Measurements from ENCODE around the gene POLE. TPM values are rescaled to one million over a fixed set of nuclear protein-coding genes. Genes with fewer than 3 reads are reported as not detected.

POLE gene
- total and polyA plus RNA-seq, 5 donors = 10.6 to 22.1 (median 15.4) TPM

- intact Hi-C loops (cut with DNase I) = no loop called here
- peak in 1 of 2 donors; percentile 16 for ATAC-seq
- DNase-seq = no peak
Measured at GRCh38 chr12:132648616-132649225, 38.4 kb downstream of the POLE start.

GRCh38 chr12:132647858-132648257, 39.3 kb downstream of the POLE start:
- H3K27me3 ChIP-seq (ENCODE audit: control insufficient read depth, insufficient read depth) = no peaks in the 10 kb centered on the region
- H3K4me3 ChIP-seq (ENCODE audit: low read length) = no peak overlapping the region
- H3K9me3 ChIP-seq (ENCODE audit: control insufficient read depth, low read length) = no peaks in the 10 kb centered on the region
- no peak overlapping the region for H3K27ac ChIP-seq (ENCODE audit: low read length)
- H3K4me1 ChIP-seq (ENCODE audit: control insufficient read depth, insufficient read depth, low read length) = no peaks in the 10 kb centered on the region
- WGBS = 94% methylated on average over 10 of the region's 10 CpGs
- intact Hi-C loops (cut with DNase I) = no loop called here
- DNase-seq (no peak), ATAC-seq (no peak)

More at GRCh38 chr12:132648616-132649225, 38.4 kb downstream of the POLE start:
- Histone ChIP-seq H3K27me3 (ENCODE audit: control insufficient read depth, insufficient read depth) (no peaks in the 10 kb centered on the region), H3K9me3 (ENCODE audit: control insufficient read depth, low read length) (no peaks in the 10 kb centered on the region), H3K4me1 (ENCODE audit: control insufficient read depth, insufficient read depth, low read length) (no peaks in the 10 kb centered on the region), H3K4me3 (ENCODE audit: low read length) (no peak overlapping the region), H3K27ac (ENCODE audit: low read length) (no peak overlapping the region)
- WGBS = 94% methylated on average over 24 of the region's 24 CpGs

- DNase-seq (no peak), ATAC-seq (no peak)
- no peaks in the 10 kb centered on the region for H3K4me1 ChIP-seq (ENCODE audit: control insufficient read depth, insufficient read depth, low read length)
- no peak overlapping the region for H3K27ac ChIP-seq (ENCODE audit: low read length)
- H3K4me3 ChIP-seq (ENCODE audit: low read length) = no peak overlapping the region
- intact Hi-C loops (cut with DNase I) = no loop called here
- 95% methylated on average over 7 of the region's 7 CpGs for WGBS
- H3K9me3 ChIP-seq (ENCODE audit: control insufficient read depth, low read length) = no peaks in the 10 kb centered on the region
- H3K27me3 ChIP-seq (ENCODE audit: control insufficient read depth, insufficient read depth) = no peaks in the 10 kb centered on the region
Measured at GRCh38 chr12:132646850-132647249, 40.3 kb downstream of the POLE start.

GRCh38 chr12:132642846-132643835, 44.0 kb downstream of the POLE start:
- 95% methylated on average over 30 of the region's 30 CpGs for WGBS
- intact Hi-C loops (cut with DNase I) = no loop called here
- DNase-seq (no peak), ATAC-seq (no peak)
- no peaks in the 10 kb centered on the region for H3K4me1 ChIP-seq (ENCODE audit: control insufficient read depth, insufficient read depth, low read length)
- H3K4me3 ChIP-seq (ENCODE audit: low read length) = no peak overlapping the region
- H3K9me3 ChIP-seq (ENCODE audit: control insufficient read depth, low read length) = no peaks in the 10 kb centered on the region
- H3K27me3 ChIP-seq (ENCODE audit: control insufficient read depth, insufficient read depth) = no peaks in the 10 kb centered on the region
- no peak overlapping the region for H3K27ac ChIP-seq (ENCODE audit: low read length)

- ATAC-seq = no peak
- intact Hi-C loops (cut with DNase I) = no loop called here
- 96% methylated on average over 28 of the region's 28 CpGs for WGBS
Measured at GRCh38 chr12:132641811-132642650, 45.1 kb downstream of the POLE start.

GRCh38 chr12:132640936-132641335, 46.2 kb downstream of the POLE start:
- 89% methylated on average over 10 of the region's 10 CpGs for WGBS
- Histone ChIP-seq H3K9me3 (ENCODE audit: control insufficient read depth, low read length) (no peaks in the 10 kb centered on the region), H3K4me3 (ENCODE audit: low read length) (no peak overlapping the region), H3K27ac (ENCODE audit: low read length) (no peak overlapping the region), H3K4me1 (ENCODE audit: control insufficient read depth, insufficient read depth, low read length) (no peaks in the 10 kb centered on the region), H3K27me3 (ENCODE audit: control insufficient read depth, insufficient read depth) (no peaks in the 10 kb centered on the region)
- ATAC-seq = no peak
- DNase-seq = no peak
- intact Hi-C loops (cut with DNase I) = no loop called here

More at GRCh38 chr12:132641811-132642650, 45.1 kb downstream of the POLE start:
- H3K4me3 ChIP-seq (ENCODE audit: low read length) = no peak overlapping the region
- H3K4me1 ChIP-seq (ENCODE audit: control insufficient read depth, insufficient read depth, low read length) = no peaks in the 10 kb centered on the region
- no peaks in the 10 kb centered on the region for H3K9me3 ChIP-seq (ENCODE audit: control insufficient read depth, low read length)
- H3K27me3 ChIP-seq (ENCODE audit: control insufficient read depth, insufficient read depth) = no peaks in the 10 kb centered on the region
- H3K27ac ChIP-seq (ENCODE audit: low read length) = no peak overlapping the region
- DNase-seq = peak in 1 of 3 donors; percentile 43

GRCh38 chr12:132639956-132640520, 47.1 kb downstream of the POLE start:
- H3K9me3 ChIP-seq (ENCODE audit: control insufficient read depth, low read length) = no peaks in the 10 kb centered on the region
- H3K4me1 ChIP-seq (ENCODE audit: control insufficient read depth, insufficient read depth, low read length) = no peaks in the 10 kb centered on the region
- no peaks in the 10 kb centered on the region for H3K27me3 ChIP-seq (ENCODE audit: control insufficient read depth, insufficient read depth)
- H3K4me3 ChIP-seq (ENCODE audit: low read length) = no peak overlapping the region
- 91% methylated on average over 12 of the region's 12 CpGs for WGBS
- intact Hi-C loops (cut with DNase I) = no loop called here
- no peak overlapping the region for H3K27ac ChIP-seq (ENCODE audit: low read length)
- ATAC-seq (no peak), DNase-seq (peak in 1 of 3 donors; percentile 30)

- Histone ChIP-seq H3K9me3 (ENCODE audit: control insufficient read depth, low read length) (no peaks in the 10 kb centered on the region), H3K4me1 (ENCODE audit: control insufficient read depth, insufficient read depth, low read length) (no peaks in the 10 kb centered on the region), H3K27me3 (ENCODE audit: control insufficient read depth, insufficient read depth) (no peaks in the 10 kb centered on the region), H3K4me3 (ENCODE audit: low read length) (no peak overlapping the region), H3K27ac (ENCODE audit: low read length) (no peak overlapping the region)
- intact Hi-C loops (cut with DNase I) = no loop called here
- peak; percentile 20 to 39 for ATAC-seq
- WGBS = 77% methylated on average over 25 of the region's 25 CpGs
- DNase-seq = no peak
Measured at GRCh38 chr12:132638541-132639408, 48.4 kb downstream of the POLE start.

- DNase-seq = no peak
Measured at GRCh38 chr12:132637811-132638210, 49.3 kb downstream of the POLE start.

More at GRCh38 chr12:132637811-132638210, 49.3 kb downstream of the POLE start:
- ATAC-seq = no peak
- Histone ChIP-seq H3K27me3 (ENCODE audit: control insufficient read depth, insufficient read depth) (no peaks in the 10 kb centered on the region), H3K4me3 (ENCODE audit: low read length) (no peak overlapping the region), H3K27ac (ENCODE audit: low read length) (no peak overlapping the region), H3K9me3 (ENCODE audit: control insufficient read depth, low read length) (no peaks in the 10 kb centered on the region), H3K4me1 (ENCODE audit: control insufficient read depth, insufficient read depth, low read length) (no peaks in the 10 kb centered on the region)
- intact Hi-C loops (cut with DNase I) = no loop called here
- WGBS = 94% methylated on average over 18 of the region's 18 CpGs

Data from right cardiac atrium (tissue), 5 donors.